B cell (primary cell): ENCODE data around the gene CNOT8. TPM values are rescaled to one million over a fixed set of nuclear protein-coding genes. Genes with fewer than 3 reads are reported as not detected.
"Not testable (repeated sequence)": the region's sequence is repeated elsewhere in the genome, so short reads cannot be mapped to it uniquely, and the experiment has no call there.

ENCODE experiments used
- ATAC-seq: fragments of 200-7000 bp; cut with Tn5 transposase; one replicate; pipeline ENCODE4 v1.10.0; 2021; ENCODE audit warnings: low read depth, mild to moderate bottlenecking, moderate number of reproducible peaks, moderate library complexity
- CTCF ChIA-PET: fragments of 350-600 bp; sonication (Branson Sonifier 250); formaldehyde crosslinking; loops from one replicate; lab custom pipeline; 2021; ENCODE audit warnings: antibody characterized with exemption, inconsistent platforms; lab: Charles Lee
- POLR2A ChIA-PET: fragments of 350-600 bp; sonication (Branson Sonifier 250); formaldehyde crosslinking; loops from one replicate; lab custom pipeline; 2021; ENCODE audit warnings: antibody characterized with exemption; lab: Charles Lee
- DNase-seq: peaks from one replicate; pipeline ENCODE4 v3.0.0; 2013
- H2AFZ ChIP-seq: 2 replicates; pipeline ENCODE4 v1.6.1; 2012; ENCODE audit warnings: mild to moderate bottlenecking, low read depth, low read length; ENCODE audit not compliant: insufficient read depth, poor library complexity, severe bottlenecking
- H3K27ac ChIP-seq, 2 donors: 1 replicate in 1 of 2; 2 replicates in 1 of 2; pipeline ENCODE4 v1.5.1; 2012 to 2013; ENCODE audit warnings: low read length in 2 of 2, mild to moderate bottlenecking in 2 of 2, moderate library complexity in 1 of 2
- H3K27me3 ChIP-seq, 4 experiments: fragments of 200-600 bp in 1 of 4; sonication (generic) in 1 of 4; replicated peaks in 1 of 4; 1 replicate in 2 of 4; 2 replicates in 2 of 4; pipeline versions ENCODE4 v1.6.1 to v1.7.0; 2013 to 2016; ENCODE audit warnings: low read length in 3 of 4, mild to moderate bottlenecking in 2 of 4, mixed read lengths in 1 of 4, moderate library complexity in 1 of 4; ENCODE audit not compliant: insufficient read depth in 4 of 4, control insufficient read depth in 3 of 4; ENCODE audit errors: control extremely low read depth in 1 of 4
- H3K36me3 ChIP-seq, 2 experiments: replicated peaks in 1 of 2; 1 replicate in 1 of 2; 2 replicates in 1 of 2; pipeline versions ENCODE4 v1.6.1 to v1.7.1; 2013; ENCODE audit warnings: low read length in 1 of 2; ENCODE audit not compliant: insufficient read depth in 2 of 2, control insufficient read depth in 1 of 2; ENCODE audit errors: control extremely low read depth in 1 of 2, extremely low read depth in 1 of 2
- H3K4me1 ChIP-seq, 2 donors: fragments of 200-600 bp in 1 of 2; sonication (generic) in 1 of 2; 1 replicate in 1 of 2; 2 replicates in 1 of 2; pipeline versions ENCODE4 v1.5.1 to v1.6.1; 2013 to 2017; ENCODE audit warnings: low read length in 2 of 2; ENCODE audit not compliant: control insufficient read depth in 2 of 2, insufficient read depth in 2 of 2
- H3K4me2 ChIP-seq: replicated peaks from 2 replicates; pipeline ENCODE3; 2012; ENCODE audit warnings: mild to moderate bottlenecking, low read depth, low read length; ENCODE audit not compliant: poor library complexity, severe bottlenecking
- H3K4me3 ChIP-seq, 5 experiments: fragments of 200-600 bp in 1 of 5; sonication (generic) in 1 of 5; 1 replicate in 3 of 5; 2 replicates in 2 of 5; pipeline versions ENCODE4 v1.5.1 to v1.7.0; 2011 to 2016; ENCODE audit warnings: low read length in 4 of 5, mild to moderate bottlenecking in 4 of 5, low read depth in 2 of 5, control low read depth in 1 of 5, moderate library complexity in 1 of 5; ENCODE audit not compliant: insufficient read depth in 1 of 5; ENCODE audit errors: control extremely low read depth in 1 of 5, extremely low read depth in 1 of 5
- H3K79me2 ChIP-seq: fragments of 200-600 bp; sonication (generic); one replicate; pipeline ENCODE4 v1.6.0; 2016; ENCODE audit warnings: low read length; ENCODE audit not compliant: control insufficient read depth, insufficient read depth
- H3K9ac ChIP-seq: fragments of 200-600 bp; sonication (generic); 2 replicates; pipeline ENCODE4 v1.6.1; 2017; ENCODE audit warnings: mild to moderate bottlenecking, low read length, moderate library complexity
- H3K9me3 ChIP-seq, 3 donors: one replicate each; pipeline versions ENCODE4 v1.6.1 to v1.7.1; 2013; ENCODE audit warnings: low read length in 2 of 3; ENCODE audit not compliant: control insufficient read depth in 2 of 3, insufficient read depth in 1 of 3; ENCODE audit errors: control extremely low read depth in 1 of 3
- H4K20me1 ChIP-seq: 2 replicates; pipeline ENCODE4 v1.6.0; 2012; ENCODE audit warnings: mild to moderate bottlenecking, low read length; ENCODE audit not compliant: insufficient read depth, control insufficient read depth, poor library complexity, severe bottlenecking
- H3K27ac Mint-ChIP-seq: one replicate; pipeline ENCODE4 v1.8.0; 2021; ENCODE audit warnings: mixed read lengths
- H3K27me3 Mint-ChIP-seq: one replicate; pipeline ENCODE4 v1.8.0; 2021; ENCODE audit warnings: mixed read lengths
- H3K4me1 Mint-ChIP-seq: one replicate; pipeline ENCODE4 v1.8.0; 2021; ENCODE audit warnings: mixed read lengths
- H3K4me3 Mint-ChIP-seq: one replicate; pipeline ENCODE4 v1.8.0; 2021; ENCODE audit warnings: mixed read lengths
- H3K9me3 Mint-ChIP-seq: one replicate; pipeline ENCODE4 v1.8.0; 2022; ENCODE audit warnings: mixed read lengths; ENCODE audit not compliant: insufficient read depth
- EZH2 ChIP-seq: IDR thresholded peaks from 2 replicates; pipeline ENCODE4 v1.6.1; 2012; ENCODE audit warnings: borderline replicate concordance, low read depth, mild to moderate bottlenecking, moderate library complexity, low read length; ENCODE audit not compliant: insufficient read depth, poor library complexity, severe bottlenecking
- WGBS: methylation state at CpG from one replicate; pipeline ENCODE4 v1.1.5; 2013; ENCODE audit warnings: missing lambda C conversion rate; ENCODE audit not compliant: insufficient coverage; 5-methylcytosine and 5-hydroxymethylcytosine counted together
- intact Hi-C: fragments of 100-400 bp; cut with micrococcal nuclease; formaldehyde crosslinking; loops from one replicate; pipeline ENCODE4 v1.10.0; 2022
- polyA plus RNA-seq: library from polyadenylated mRNA; depleted of rRNA; stranded (reverse); fragments of >200 nt; gene quantifications from 2 replicates; pipeline ENCODE4 v1.2.3, GENCODE V29; 2012
- total RNA-seq, 2 donors: library from RNA; stranded (reverse); fragments of 120-200 nt in 1 of 2; gene quantifications; 1 replicate in 1 of 2; 2 replicates in 1 of 2; pipeline versions ENCODE4 v1.2.3 to v1.2.4, GENCODE V29; 2013 to 2022
- TF ChIP-seq, protein P1 (sequence below): fragments of 200-600 bp; IDR thresholded peaks from one replicate; pipeline ENCODE4 v1.8.0; 2022; ENCODE audit warnings: antibody characterized with exemption, mild to moderate bottlenecking

Gene CNOT8
- total and polyA plus RNA-seq, 2 donors (not counting 1 experiment from before 2014, with no cell fraction given), result 58.5 to 78.6 TPM

DNA sequence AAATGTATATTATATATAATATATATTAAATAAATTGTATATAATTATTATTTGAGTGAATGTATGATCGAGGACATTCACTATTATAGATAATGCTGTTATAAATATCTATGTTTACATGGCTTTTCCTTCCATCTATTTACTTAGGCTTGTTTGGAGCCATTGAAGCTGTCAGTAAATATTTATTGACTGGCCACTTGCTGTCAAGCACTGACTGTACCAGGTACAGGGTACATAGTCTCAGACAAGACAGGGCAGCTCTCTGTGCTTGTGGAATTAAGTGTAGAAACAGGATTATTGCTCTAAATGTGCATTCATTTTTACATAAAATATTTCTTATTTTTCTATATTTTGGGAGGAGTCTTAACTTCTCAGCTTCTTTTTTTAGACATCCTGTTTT, 24.4 kb upstream of the CNOT8 start:
- Histone ChIP-seq H4K20me1 (no peaks in the 10 kb centered on the region), H3K4me2 (no peak overlapping the region), H3K27me3 (no peaks in the 10 kb centered on the region), H3K36me3 (no peaks in the 10 kb centered on the region), H3K9ac (no peak overlapping the region), H3K4me3 (no peak overlapping the region), H2AFZ (no peak overlapping the region), H3K4me1 (peaks cover 0 to 16% of the 10 kb centered on the region in 2 donors), H3K79me2 (no peaks in the 10 kb centered on the region), H3K9me3 (no peaks in the 10 kb centered on the region), H3K27ac (no peak overlapping the region)
- TF ChIP-seq EZH2, result no peak
- TF ChIP-seq, protein P1, sequence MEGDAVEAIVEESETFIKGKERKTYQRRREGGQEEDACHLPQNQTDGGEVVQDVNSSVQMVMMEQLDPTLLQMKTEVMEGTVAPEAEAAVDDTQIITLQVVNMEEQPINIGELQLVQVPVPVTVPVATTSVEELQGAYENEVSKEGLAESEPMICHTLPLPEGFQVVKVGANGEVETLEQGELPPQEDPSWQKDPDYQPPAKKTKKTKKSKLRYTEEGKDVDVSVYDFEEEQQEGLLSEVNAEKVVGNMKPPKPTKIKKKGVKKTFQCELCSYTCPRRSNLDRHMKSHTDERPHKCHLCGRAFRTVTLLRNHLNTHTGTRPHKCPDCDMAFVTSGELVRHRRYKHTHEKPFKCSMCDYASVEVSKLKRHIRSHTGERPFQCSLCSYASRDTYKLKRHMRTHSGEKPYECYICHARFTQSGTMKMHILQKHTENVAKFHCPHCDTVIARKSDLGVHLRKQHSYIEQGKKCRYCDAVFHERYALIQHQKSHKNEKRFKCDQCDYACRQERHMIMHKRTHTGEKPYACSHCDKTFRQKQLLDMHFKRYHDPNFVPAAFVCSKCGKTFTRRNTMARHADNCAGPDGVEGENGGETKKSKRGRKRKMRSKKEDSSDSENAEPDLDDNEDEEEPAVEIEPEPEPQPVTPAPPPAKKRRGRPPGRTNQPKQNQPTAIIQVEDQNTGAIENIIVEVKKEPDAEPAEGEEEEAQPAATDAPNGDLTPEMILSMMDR, result no peak
- WGBS, result no CpG with 5 or more reads among the region's 1 CpG
- Mint-ChIP-seq H3K4me1 (peaks cover 14% of the 10 kb centered on the region), H3K27me3 (no peaks in the 10 kb centered on the region), H3K4me3 (no peak overlapping the region), H3K9me3 (no peaks in the 10 kb centered on the region), H3K27ac (no peak overlapping the region)
- intact Hi-C loops, result no loop called here
- POLR2A ChIA-PET, result no interaction called here
- CTCF ChIA-PET, result no interaction called here
- ATAC-seq (no peak), DNase-seq (no peak)

DNA sequence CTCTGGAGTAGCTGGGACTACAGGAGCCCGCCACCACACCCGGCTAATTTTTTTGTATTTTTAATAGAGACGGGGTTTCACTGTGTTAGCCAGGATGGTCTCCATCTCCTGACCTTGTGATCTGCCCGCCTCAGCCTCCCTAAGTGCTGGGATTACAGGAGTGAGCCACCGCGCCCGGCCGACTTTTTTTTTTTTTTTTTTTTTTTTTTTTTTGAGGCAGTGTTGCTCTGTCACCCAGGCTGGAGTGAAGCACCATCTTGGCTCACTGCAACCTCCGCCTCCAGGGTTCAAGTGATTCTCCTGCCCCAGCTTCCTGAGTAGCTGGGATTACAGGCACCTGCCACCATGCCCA, 22.8 kb upstream of the CNOT8 start:
- DNase-seq, H3K79me2 ChIP-seq, POLR2A ChIA-PET, H2AFZ ChIP-seq, intact Hi-C loops, H3K9ac ChIP-seq, ATAC-seq, H4K20me1 ChIP-seq, H3K27me3 ChIP-seq, H3K9me3 Mint-ChIP-seq, H3K9me3 ChIP-seq, H3K4me1 Mint-ChIP-seq, H3K36me3 ChIP-seq, H3K4me3 ChIP-seq, H3K4me2 ChIP-seq, H3K27ac ChIP-seq, H3K4me3 Mint-ChIP-seq, H3K27ac Mint-ChIP-seq, H3K4me1 ChIP-seq, H3K27me3 Mint-ChIP-seq: not testable (repeated sequence)
- CTCF ChIA-PET, result interaction anchor here (0.6 kb wide), 1 partner anchor 153 kb away, joined by 3 read pairs; no protein-coding TSS in a partner anchor
- WGBS, result 100% methylated on average over 4 of the region's 9 CpGs
